NCI-H69 (cell line): ENCODE data around the gene PLEKHA4.
"Not testable (repeated sequence)": the region's sequence is repeated elsewhere in the genome, so short reads cannot be mapped to it uniquely, and the experiment has no call there.

ENCODE experiments used
- DNase-seq: peaks from one replicate; lab custom pipeline; 2025; lab: John Stamatoyannopoulos, UW

The PLEKHA4 gene

DNA sequence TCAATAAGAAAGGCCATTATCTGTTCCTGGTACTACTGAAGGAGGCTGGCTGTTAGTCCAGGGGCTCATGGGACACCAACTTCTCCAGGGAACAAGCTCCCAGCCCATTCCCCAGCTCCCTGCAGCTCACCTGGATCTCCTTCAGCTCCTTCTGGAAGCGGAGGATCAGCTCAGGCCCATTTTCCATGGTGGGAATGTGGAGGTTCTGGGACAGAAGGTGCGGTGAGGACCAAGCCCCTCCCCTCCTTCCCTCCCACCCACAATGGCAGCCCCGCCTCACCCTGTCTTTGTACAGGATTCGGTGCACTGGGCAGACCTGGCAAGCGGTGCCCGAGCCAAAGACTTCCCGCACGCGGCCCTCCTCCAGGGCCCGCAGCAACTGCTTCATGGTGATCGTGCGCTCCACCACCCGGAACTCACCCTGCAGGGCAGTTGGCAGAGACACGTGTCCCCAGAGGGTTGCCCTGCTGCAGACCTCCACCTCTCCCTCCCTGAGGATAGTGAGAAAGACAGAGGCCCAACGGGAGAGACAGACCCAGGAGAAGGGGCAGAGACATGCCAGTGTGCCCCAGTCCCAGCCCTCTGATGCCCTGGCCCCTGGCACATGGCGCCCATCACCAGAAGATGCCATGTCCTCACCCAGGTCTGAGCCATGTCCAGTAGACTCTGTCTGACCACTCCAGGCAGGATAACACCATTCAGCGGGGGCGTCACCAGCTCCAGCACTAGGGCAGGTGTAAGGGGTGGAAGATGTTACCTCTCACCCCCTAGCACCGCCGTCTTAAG is 71.9 kb downstream of the PLEKHA4 start:
- DNase-seq = peak; percentile 24

DNA sequence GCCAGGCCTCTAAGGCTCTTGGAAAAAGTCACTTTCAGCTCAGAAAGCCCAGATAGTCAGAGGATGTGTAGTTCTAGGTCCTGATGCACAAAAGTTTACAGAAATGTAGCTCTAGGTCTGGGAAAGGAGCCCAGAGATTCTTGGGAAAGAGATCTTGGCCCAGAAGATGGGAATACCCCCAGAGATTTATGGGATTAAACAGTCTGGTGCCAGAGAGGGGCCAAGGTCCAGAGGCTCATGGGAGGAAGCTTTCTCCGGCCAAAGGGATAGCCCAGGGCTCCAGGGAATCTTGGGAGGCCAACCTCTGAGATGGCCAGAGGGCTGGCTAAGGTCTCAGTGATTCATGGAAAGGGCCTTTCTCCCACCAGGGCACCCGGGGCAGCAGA is 72.7 kb downstream of the PLEKHA4 start:
- no peak for DNase-seq

DNA sequence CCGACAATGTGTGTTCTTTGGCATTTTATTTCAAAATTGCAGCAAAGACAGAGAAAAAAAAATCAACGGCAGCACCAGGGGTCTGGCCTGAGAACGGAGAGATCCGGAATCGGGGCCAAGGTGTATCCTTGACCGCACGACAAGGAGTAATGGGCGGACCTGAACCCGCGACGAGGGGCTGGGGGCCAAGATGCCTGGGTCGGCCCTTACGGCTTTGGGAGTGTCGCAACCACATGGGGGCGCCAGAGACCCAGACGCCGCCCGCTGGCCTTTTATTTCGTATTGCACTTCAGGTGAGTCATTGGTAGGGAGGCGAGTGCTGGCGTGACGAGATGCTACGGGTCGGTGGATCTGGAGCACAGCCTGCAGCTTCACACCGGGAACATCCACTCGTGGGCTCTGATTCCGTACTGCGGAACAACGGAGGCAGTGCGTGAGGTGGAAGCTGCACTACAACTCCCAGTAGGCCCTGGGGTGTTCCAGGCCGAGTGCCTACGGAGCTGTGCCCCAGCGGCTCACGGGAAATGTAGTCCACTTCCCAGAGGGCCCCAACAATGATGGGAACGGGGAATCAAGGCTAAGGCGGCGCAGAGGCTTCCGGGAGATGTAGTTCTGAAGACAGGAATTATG is 73.2 kb downstream of the PLEKHA4 start:
- DNase-seq = peak; percentile 97

DNA sequence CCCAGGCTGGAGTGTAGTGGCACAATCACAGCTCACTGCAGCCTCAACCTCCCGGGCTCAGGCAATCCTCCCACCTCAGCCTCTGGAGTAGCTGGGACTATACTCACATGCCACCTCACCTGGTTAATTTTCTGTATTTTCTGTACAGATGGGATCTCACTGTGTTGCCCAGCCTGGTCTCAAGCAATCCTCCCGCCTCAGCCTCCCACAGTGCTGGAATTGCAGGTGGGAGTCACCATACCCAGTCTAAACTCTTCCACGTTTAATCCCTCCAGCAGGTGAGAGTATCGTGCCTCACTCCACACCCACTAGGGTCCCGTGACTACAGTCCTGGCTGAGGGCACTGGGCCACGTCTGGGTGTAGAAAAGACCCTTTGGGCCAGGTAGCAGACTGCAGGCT is 74.1 kb downstream of the PLEKHA4 start:
- DNase-seq = no peak

DNA sequence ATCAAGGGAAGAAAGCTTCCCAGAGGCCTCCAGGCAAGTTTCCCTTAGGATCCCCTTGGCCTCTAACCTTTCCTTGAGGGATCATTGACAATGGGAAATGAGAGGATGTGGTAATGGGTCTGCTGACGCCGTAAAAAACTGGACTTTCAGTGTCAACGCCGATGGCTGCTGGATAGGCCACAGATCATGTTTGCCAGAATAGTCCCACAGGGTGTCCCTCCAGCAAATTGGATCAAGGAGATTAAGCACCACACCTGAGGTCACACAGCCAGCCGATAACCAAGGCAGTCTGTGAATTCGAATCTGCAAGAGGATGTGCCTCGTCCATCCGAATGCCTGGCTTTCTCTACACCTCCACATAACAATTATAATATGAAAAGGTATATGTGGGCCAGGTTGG is 75.1 kb downstream of the PLEKHA4 start:
- DNase-seq = no peak

DNA sequence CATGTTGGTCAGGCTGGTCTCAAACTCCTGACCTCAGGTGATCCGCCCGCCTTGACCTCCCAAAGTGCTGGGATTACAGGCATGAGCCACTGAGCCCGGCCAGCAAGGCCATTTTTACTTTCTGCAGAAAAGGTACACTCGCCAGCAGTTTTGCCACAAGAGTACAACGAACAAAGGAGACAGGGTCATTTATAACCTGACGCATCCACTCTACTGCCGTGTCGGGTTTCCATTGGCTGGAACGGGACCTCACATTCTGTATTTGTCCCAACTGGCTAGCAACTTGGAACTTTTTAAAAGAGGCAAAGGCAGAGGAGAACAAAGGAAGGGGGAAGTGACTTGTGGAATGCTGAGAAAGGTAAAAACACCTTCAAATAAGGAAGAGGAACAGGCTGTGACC is 81.1 kb downstream of the PLEKHA4 start:
- DNase-seq = not testable (repeated sequence)
